Measurements from ENCODE around the gene HACD2.

HACD2 gene

GRCh38 chr3:123568875-123569274, 16.0 kb downstream of the HACD2 start:
- no peak overlapping the region for H3K27ac ChIP-seq (ENCODE audit: extremely low read depth, low read depth, low read length)
- no peaks in the 10 kb centered on the region for H3K4me1 ChIP-seq (ENCODE audit: control insufficient read depth, insufficient read depth, low read length)
- H3K36me3 ChIP-seq (ENCODE audit: control insufficient read depth in 2 of 2, insufficient read depth in 1 of 2, low read length in 2 of 2) = peaks cover 0 to 16% of the 10 kb centered on the region in 2 experiments; a peak in 1 of 3 replicates
- H3K9me3 ChIP-seq (ENCODE audit: control insufficient read depth, insufficient read depth, low read depth, low read length) = no peaks in the 10 kb centered on the region
- TF ChIP-seq ZNF274 (IDR thresholded peaks at IDR 0.05; ENCODE audit: low read length) = no peak
- no peak for TF ChIP-seq ZNF274 (tag by site-specific recombination; IDR thresholded peaks at IDR 0.05; ENCODE audit: borderline replicate concordance)
- TF ChIP-seq ZSCAN16 (tag by site-specific recombination; IDR thresholded peaks at IDR 0.05) = no peak
- no peak for TF ChIP-seq KLF16 (tag by site-specific recombination; IDR thresholded peaks at IDR 0.05)
- TF ChIP-seq ZBTB1 (tag by site-specific recombination; IDR thresholded peaks at IDR 0.05) = no peak
- TF ChIP-seq BCL6B (tag by site-specific recombination; IDR thresholded peaks at IDR 0.05) = no peak
- no peak for TF ChIP-seq INSM2 (tag by site-specific recombination; IDR thresholded peaks at IDR 0.05)
- no peak for TF ChIP-seq ZNF121 (tag by site-specific recombination; IDR thresholded peaks at IDR 0.05)
- no peak for TF ChIP-seq GLI2 (tag by site-specific recombination; IDR thresholded peaks at IDR 0.05; ENCODE audit: borderline replicate concordance, low read depth)
- no peak for TF ChIP-seq ZSCAN4 (tag by site-specific recombination; IDR thresholded peaks at IDR 0.05)
- no peak for TF ChIP-seq ZBTB17 (tag by site-specific recombination; IDR thresholded peaks at IDR 0.05)
- no peak for TF ChIP-seq ZNF664 (tag by site-specific recombination; IDR thresholded peaks at IDR 0.05)
- no peak for TF ChIP-seq ZBTB21 (tag by site-specific recombination; IDR thresholded peaks at IDR 0.05)
- TF ChIP-seq ZNF18 (tag by site-specific recombination; IDR thresholded peaks at IDR 0.05) = no peak
- no peak for TF ChIP-seq ZNF626 (tag by site-specific recombination; IDR thresholded peaks at IDR 0.05)
- TF ChIP-seq ZNF37A (tag by site-specific recombination; IDR thresholded peaks at IDR 0.05) = no peak
- no peak for TF ChIP-seq ZNF830 (tag by site-specific recombination; IDR thresholded peaks at IDR 0.05; ENCODE audit: low read depth)
- TF ChIP-seq SP3 (tag by site-specific recombination; IDR thresholded peaks at IDR 0.05) = no peak
- no peak for TF ChIP-seq REST (tag by site-specific recombination; IDR thresholded peaks at IDR 0.05)
- no peak for TF ChIP-seq ZNF670 (tag by site-specific recombination; IDR thresholded peaks at IDR 0.05; ENCODE audit: low read depth)
- TF ChIP-seq ZNF560 (tag by site-specific recombination; IDR thresholded peaks at IDR 0.05; ENCODE audit: borderline replicate concordance) = no peak
- CTCF ChIA-PET = interaction anchor here (0.7 to 2.2 kb wide), 4 partner anchors 9 to 78 kb away, joined by 3 to 11 read pairs (median 4); no protein-coding TSS in a partner anchor
- H3K4me3 ChIP-seq (ENCODE audit: low read depth, low read length) = no peak overlapping the region
- POLR2A ChIA-PET = no interaction called here

All from HEK293 (cell line).